Astrocyte (in vitro differentiated cells and primary cell): Measurements from ENCODE around the gene CYTH3.

Experiments used
- EZH2 ChIP-seq: IDR thresholded peaks from 2 replicates; pipeline ENCODE4 v1.6.1; 2012; ENCODE audit warnings: mild to moderate bottlenecking, low read length, inconsistent platforms; ENCODE audit not compliant: insufficient read depth
- TF ChIP-seq, protein P1 (sequence below): IDR thresholded peaks from 2 replicates; pipeline ENCODE4 v1.5.1; 2011; ENCODE audit warnings: low read depth, mild to moderate bottlenecking, inconsistent platforms, low read length, moderate library complexity; ENCODE audit not compliant: insufficient read depth

DNA sequence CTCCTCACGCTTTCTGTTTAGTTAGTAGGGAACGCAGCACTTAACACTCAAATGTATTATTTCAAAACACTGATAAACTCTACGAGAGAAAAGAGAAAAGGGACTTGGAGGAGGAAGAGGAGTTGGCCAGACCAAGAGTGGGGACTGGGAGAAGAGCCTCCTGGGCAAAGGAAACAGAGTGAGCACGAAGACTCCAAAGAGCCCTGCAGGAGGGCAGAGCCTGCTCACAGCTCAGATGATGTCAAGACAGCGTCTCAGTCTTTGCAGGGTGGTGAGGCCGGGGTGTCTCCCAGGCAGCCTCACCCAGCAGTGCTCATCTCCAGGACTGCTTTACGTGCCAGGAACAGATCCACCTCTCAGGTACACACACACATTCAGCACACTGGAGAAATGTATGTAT is 41.2 kb downstream of the CYTH3 start:
- TF ChIP-seq, protein P1, sequence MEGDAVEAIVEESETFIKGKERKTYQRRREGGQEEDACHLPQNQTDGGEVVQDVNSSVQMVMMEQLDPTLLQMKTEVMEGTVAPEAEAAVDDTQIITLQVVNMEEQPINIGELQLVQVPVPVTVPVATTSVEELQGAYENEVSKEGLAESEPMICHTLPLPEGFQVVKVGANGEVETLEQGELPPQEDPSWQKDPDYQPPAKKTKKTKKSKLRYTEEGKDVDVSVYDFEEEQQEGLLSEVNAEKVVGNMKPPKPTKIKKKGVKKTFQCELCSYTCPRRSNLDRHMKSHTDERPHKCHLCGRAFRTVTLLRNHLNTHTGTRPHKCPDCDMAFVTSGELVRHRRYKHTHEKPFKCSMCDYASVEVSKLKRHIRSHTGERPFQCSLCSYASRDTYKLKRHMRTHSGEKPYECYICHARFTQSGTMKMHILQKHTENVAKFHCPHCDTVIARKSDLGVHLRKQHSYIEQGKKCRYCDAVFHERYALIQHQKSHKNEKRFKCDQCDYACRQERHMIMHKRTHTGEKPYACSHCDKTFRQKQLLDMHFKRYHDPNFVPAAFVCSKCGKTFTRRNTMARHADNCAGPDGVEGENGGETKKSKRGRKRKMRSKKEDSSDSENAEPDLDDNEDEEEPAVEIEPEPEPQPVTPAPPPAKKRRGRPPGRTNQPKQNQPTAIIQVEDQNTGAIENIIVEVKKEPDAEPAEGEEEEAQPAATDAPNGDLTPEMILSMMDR = no peak
- TF ChIP-seq EZH2 = no peak
